Thoracic aorta (tissue), 2 donors: ENCODE data around the gene NELL1. TPM values are rescaled to one million over a fixed set of nuclear protein-coding genes. Genes with fewer than 3 reads are reported as not detected.

Source experiments
- ATAC-seq: fragments of 150-250 bp; one replicate; pipeline ENCODE4 v1.8.0; 2017; ENCODE audit warnings: low read depth; ENCODE audit not compliant: insufficient number of reproducible peaks, low FRiP score
- DNase-seq: peaks from one replicate; pipeline ENCODE4 v3.0.0-alpha.2; 2020; ENCODE audit warnings: low spot score
- H3K27ac ChIP-seq, 2 donors: fragments of 200-600 bp; sonication (generic); 1 replicate in 1 of 2; 2 replicates in 1 of 2; pipeline ENCODE4 v1.5.1; 2016; ENCODE audit warnings: mild to moderate bottlenecking in 2 of 2, moderate library complexity in 2 of 2
- H3K27me3 ChIP-seq: fragments of 200-600 bp; sonication (generic); replicated peaks from 2 replicates; pipeline ENCODE4 v1.6.0; 2016; ENCODE audit warnings: mild to moderate bottlenecking; ENCODE audit not compliant: insufficient read depth
- H3K36me3 ChIP-seq: fragments of 200-600 bp; sonication (generic); one replicate; pipeline ENCODE4 v1.5.1; 2016
- H3K4me1 ChIP-seq, 2 donors: fragments of 200-600 bp; sonication (generic); 1 replicate in 1 of 2; 2 replicates in 1 of 2; pipeline versions ENCODE4 v1.5.1 to v1.6.0; 2016; ENCODE audit warnings: low read depth in 2 of 2, mild to moderate bottlenecking in 1 of 2; ENCODE audit not compliant: control insufficient read depth in 1 of 2
- H3K4me3 ChIP-seq: fragments of 200-600 bp; sonication (generic); 2 replicates; pipeline ENCODE4 v1.5.1; 2016; ENCODE audit warnings: mild to moderate bottlenecking
- H3K9me3 ChIP-seq: fragments of 200-600 bp; sonication (generic); 2 replicates; pipeline ENCODE4 v1.5.1; 2016
- CTCF ChIP-seq: fragments of 200-600 bp; sonication (generic); IDR thresholded peaks from one replicate; pipeline ENCODE4 v1.5.1; 2019; ENCODE audit warnings: antibody characterized with exemption
- total RNA-seq, 2 donors: library from RNA; depleted of rRNA; stranded (reverse); fragments of >200 nt; gene quantifications; one replicate each; pipeline versions ENCODE4 v1.1.0 to v1.2.3, GENCODE V29; 2016

NELL1 gene
- total RNA-seq, 2 donors from 2014 or later: 0.78 TPM; not detected in 1

- Histone ChIP-seq H3K27me3 (no peaks in the 10 kb centered on the region), H3K9me3 (no peaks in the 10 kb centered on the region), H3K36me3 (no peaks in the 10 kb centered on the region), H3K4me1 (no peaks in the 10 kb centered on the region), H3K4me3 (no peak overlapping the region), H3K27ac (no peak overlapping the region)
- DNase-seq (no peak), ATAC-seq (no peak)
- TF ChIP-seq CTCF: no peak
These were observed 199.7 kb downstream of the NELL1 start for GRCh38 chr11:20869123-20869522.

GRCh38 chr11:20873054-20873453 is 203.7 kb downstream of the NELL1 start:
- Histone ChIP-seq H3K4me3 (no peak overlapping the region), H3K4me1 (no peaks in the 10 kb centered on the region), H3K9me3 (no peaks in the 10 kb centered on the region), H3K27ac (no peak overlapping the region), H3K27me3 (no peaks in the 10 kb centered on the region), H3K36me3 (no peaks in the 10 kb centered on the region)
- no peak for TF ChIP-seq CTCF
- no peak for ATAC-seq
- DNase-seq: no peak

- TF ChIP-seq CTCF: no peak
- DNase-seq (no peak), ATAC-seq (no peak)
- Histone ChIP-seq H3K27me3 (no peaks in the 10 kb centered on the region), H3K9me3 (no peaks in the 10 kb centered on the region), H3K36me3 (no peaks in the 10 kb centered on the region), H3K27ac (no peak overlapping the region), H3K4me1 (no peaks in the 10 kb centered on the region), H3K4me3 (no peak overlapping the region)
These were observed 205.0 kb downstream of the NELL1 start for GRCh38 chr11:20874358-20874757.

- H3K9me3 ChIP-seq: no peaks in the 10 kb centered on the region
- no peak for TF ChIP-seq CTCF
- no peak for ATAC-seq
These were observed 206.5 kb downstream of the NELL1 start for GRCh38 chr11:20875889-20876288.

GRCh38 chr11:20876738-20877137 is 207.4 kb downstream of the NELL1 start:
- Histone ChIP-seq H3K27me3 (no peaks in the 10 kb centered on the region), H3K27ac (no peak overlapping the region), H3K9me3 (no peaks in the 10 kb centered on the region), H3K4me1 (no peaks in the 10 kb centered on the region), H3K4me3 (no peak overlapping the region), H3K36me3 (no peaks in the 10 kb centered on the region)
- DNase-seq: no peak
- TF ChIP-seq CTCF: no peak
- no peak for ATAC-seq

More at GRCh38 chr11:20875889-20876288, 206.5 kb downstream of the NELL1 start:
- H3K36me3 ChIP-seq: no peaks in the 10 kb centered on the region
- H3K27ac ChIP-seq: no peak overlapping the region
- no peaks in the 10 kb centered on the region for H3K27me3 ChIP-seq
- H3K4me1 ChIP-seq: no peaks in the 10 kb centered on the region
- H3K4me3 ChIP-seq: no peak overlapping the region
- no peak for DNase-seq
